GM21447 (cell line): Measurements from ENCODE around the gene ASPHD2.
"Not testable (repeated sequence)": the region's sequence is repeated elsewhere in the genome, so short reads cannot be mapped to it uniquely, and the experiment has no call there.

ENCODE experiments used
- ATAC-seq: cut with Tn5 transposase; IDR thresholded peaks from one replicate; pipeline ENCODE4 v1.9.1; 2021; ENCODE audit not compliant: unreplicated experiment

ASPHD2 gene

GRCh38 chr22:26416256-26416655 is 12.8 kb upstream of the ASPHD2 start:
- no peak for ATAC-seq

- no peak for ATAC-seq
Observed at GRCh38 chr22:26416670-26417276, 12.3 kb upstream of the ASPHD2 start.

- no peak for ATAC-seq
Observed at GRCh38 chr22:26417406-26417805, 11.7 kb upstream of the ASPHD2 start.

GRCh38 chr22:26418620-26419019 is 10.4 kb upstream of the ASPHD2 start:
- no peak for ATAC-seq

GRCh38 chr22:26426924-26427323 is 2.1 kb upstream of the ASPHD2 start:
- no peak for ATAC-seq

GRCh38 chr22:26429458-26430286 is 612 bp downstream of the ASPHD2 start:
- ATAC-seq, result no peak

GRCh38 chr22:26430600-26430999 is 1.5 kb downstream of the ASPHD2 start:
- no peak for ATAC-seq

- no peak for ATAC-seq
Observed at GRCh38 chr22:26431261-26431995, 2.4 kb downstream of the ASPHD2 start.

- no peak for ATAC-seq
Observed at GRCh38 chr22:26432619-26433311, 3.7 kb downstream of the ASPHD2 start.

GRCh38 chr22:26433805-26434204 is 4.7 kb downstream of the ASPHD2 start:
- no peak for ATAC-seq

GRCh38 chr22:26435327-26436093 is 6.5 kb downstream of the ASPHD2 start:
- ATAC-seq, result no peak

- no peak for ATAC-seq
Observed at GRCh38 chr22:26436903-26437515, 7.9 kb downstream of the ASPHD2 start.

- ATAC-seq, result no peak
Observed at GRCh38 chr22:26437694-26438392, 8.8 kb downstream of the ASPHD2 start.

- not testable (repeated sequence) for ATAC-seq
Observed at GRCh38 chr22:26438776-26439175, 9.7 kb downstream of the ASPHD2 start.

GRCh38 chr22:26439559-26439958 is 10.5 kb downstream of the ASPHD2 start:
- ATAC-seq, result no peak

GRCh38 chr22:26442086-26442756 is 13.2 kb downstream of the ASPHD2 start:
- ATAC-seq, result no peak

GRCh38 chr22:26443901-26444690 is 15.0 kb downstream of the ASPHD2 start:
- no peak for ATAC-seq

- ATAC-seq, result no peak
Observed at GRCh38 chr22:26444777-26445176, 15.7 kb downstream of the ASPHD2 start.
